ENCODE measurements around the gene KRT9.

Gene KRT9

GRCh38 chr17:41528959-41529353 is 42.9 kb downstream of the KRT9 start:
- no peak for DNase-seq

GRCh38 chr17:41527063-41528023 is 44.5 kb downstream of the KRT9 start:
- DNase-seq, result no peak

- no peak for DNase-seq
Measured at GRCh38 chr17:41524261-41524660, 47.6 kb downstream of the KRT9 start.

GRCh38 chr17:41523787-41524186 is 48.1 kb downstream of the KRT9 start:
- no peak for DNase-seq

GRCh38 chr17:41523225-41523593 is 48.6 kb downstream of the KRT9 start:
- no peak for DNase-seq

GRCh38 chr17:41522301-41523224 is 49.3 kb downstream of the KRT9 start:
- DNase-seq, result no peak

- DNase-seq, result peak; percentile 92
Measured at GRCh38 chr17:41521574-41522261, 50.1 kb downstream of the KRT9 start.

- DNase-seq, result no peak
Measured at GRCh38 chr17:41520821-41521521, 50.9 kb downstream of the KRT9 start.

GRCh38 chr17:41519501-41520224 is 52.2 kb downstream of the KRT9 start:
- no peak for DNase-seq

GRCh38 chr17:41518789-41519449 is 52.9 kb downstream of the KRT9 start, which contains the start of gene KRT15:
Gene KRT15, minus strand, starts transcription at chr17:41518890. Its CDS starts 63 bp downstream, at chr17:41518827.
- DNase-seq, result no peak

GRCh38 chr17:41518031-41518430 is 53.8 kb downstream of the KRT9 start:
- no peak for DNase-seq

- DNase-seq, result no peak
Measured at GRCh38 chr17:41516830-41517283, 55.0 kb downstream of the KRT9 start.

GRCh38 chr17:41516147-41516829 is 55.6 kb downstream of the KRT9 start:
- DNase-seq, result no peak

Data from fibroblast of skin of back (primary cell).